Upper lobe of right lung (tissue), 1 donor: ENCODE measurements around the gene COG6. TPM values are rescaled to one million over a fixed set of nuclear protein-coding genes. Genes with fewer than 3 reads are reported as not detected.

Source experiments
- ATAC-seq: fragments of 200-7000 bp; cut with Tn5 transposase; one replicate; pipeline ENCODE4 v1.9.1; 2020; ENCODE audit warnings: mild to moderate bottlenecking, moderate library complexity
- DNase-seq: peaks from one replicate; pipeline ENCODE4 v3.0.0-alpha.2; 2020
- H3K27ac ChIP-seq: fragments of 200-600 bp; one replicate; pipeline ENCODE4 v1.8.0; 2022
- H3K27me3 ChIP-seq: fragments of 200-600 bp; one replicate; pipeline ENCODE4 v1.8.0; 2022; ENCODE audit warnings: mild to moderate bottlenecking
- H3K36me3 ChIP-seq: fragments of 200-600 bp; one replicate; pipeline ENCODE4 v1.8.0; 2022
- H3K4me1 ChIP-seq: fragments of 200-600 bp; one replicate; pipeline ENCODE4 v1.8.0; 2022
- H3K4me3 ChIP-seq: fragments of 200-600 bp; one replicate; pipeline ENCODE4 v1.8.0; 2022; ENCODE audit warnings: mild to moderate bottlenecking
- H3K9me3 ChIP-seq: fragments of 200-600 bp; one replicate; pipeline ENCODE4 v1.8.0; 2022
- CTCF ChIP-seq: fragments of 200-600 bp; IDR thresholded peaks from one replicate; pipeline ENCODE4 v1.8.0; 2022; ENCODE audit warnings: antibody characterized with exemption
- intact Hi-C: fragments of 100-400 bp; cut with DNase I; formaldehyde crosslinking; loops from one replicate; pipeline ENCODE4 v1.11.0; 2022
- total RNA-seq: library from RNA; stranded (reverse); fragmentation: NEBNext Ultra II Directional; extraction: Animal tissue kit (Norgen Biotek cat#: 25700); gene quantifications from one replicate; pipeline ENCODE4 v1.2.1, GENCODE V29; 2021
- donor health status: DM: no; HTN: yes; CAD: no; lungs with severe emphysema.

Gene COG6
- total RNA-seq, 1 donor from 2014 or later, result 34.4 TPM

DNA sequence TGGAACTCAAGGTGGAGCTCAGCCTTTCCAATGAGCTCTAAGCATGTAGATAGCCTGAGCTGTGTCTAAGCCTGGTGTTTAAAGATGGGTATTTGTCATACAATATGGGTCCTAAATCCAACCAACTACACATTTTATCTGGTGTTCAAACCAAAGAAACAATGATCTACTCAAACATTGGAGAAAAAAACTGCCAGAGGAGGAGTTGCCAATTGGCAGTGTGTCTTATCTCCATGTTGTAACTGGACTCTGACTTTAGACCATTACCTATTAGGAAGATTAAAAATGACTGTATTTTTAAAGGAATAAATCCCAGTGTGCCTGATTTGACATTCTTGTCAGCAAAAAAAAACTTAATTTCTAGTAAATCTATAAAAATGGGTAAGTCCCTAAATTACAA, 96.3 kb downstream of the COG6 start:
- ATAC-seq (no peak), DNase-seq (no peak)
- Histone ChIP-seq H3K27me3 (no peaks in the 10 kb centered on the region), H3K4me3 (no peak overlapping the region), H3K36me3 (peaks cover 9% of the 10 kb centered on the region), H3K27ac (no peak overlapping the region), H3K9me3 (no peaks in the 10 kb centered on the region), H3K4me1 (no peaks in the 10 kb centered on the region)
- intact Hi-C loops, result no loop called here
- no peak for TF ChIP-seq CTCF

DNA sequence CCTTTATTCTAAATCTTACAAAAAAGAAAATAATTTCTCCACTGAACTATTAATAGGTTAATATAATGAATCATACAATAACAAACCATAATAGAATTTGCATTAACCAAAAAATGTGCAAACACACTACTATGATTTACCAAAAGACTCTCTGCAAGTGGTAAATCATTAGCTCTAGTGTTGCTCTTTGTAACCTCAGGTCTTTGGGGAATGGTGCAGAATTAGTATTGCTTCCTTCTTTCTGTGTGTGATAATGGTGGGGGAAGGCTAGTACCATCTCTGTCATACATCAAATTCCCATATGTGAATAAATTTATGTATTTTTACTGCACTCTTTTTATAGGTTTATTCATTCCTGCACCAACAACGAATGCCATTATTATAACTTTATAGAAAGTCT, 105.1 kb downstream of the COG6 start:
- Histone ChIP-seq H3K4me3 (no peak overlapping the region), H3K27ac (no peak overlapping the region), H3K27me3 (no peaks in the 10 kb centered on the region), H3K4me1 (no peaks in the 10 kb centered on the region), H3K9me3 (no peaks in the 10 kb centered on the region), H3K36me3 (no peaks in the 10 kb centered on the region)
- intact Hi-C loops, result no loop called here
- no peak for TF ChIP-seq CTCF
- DNase-seq (no peak), ATAC-seq (no peak)

DNA sequence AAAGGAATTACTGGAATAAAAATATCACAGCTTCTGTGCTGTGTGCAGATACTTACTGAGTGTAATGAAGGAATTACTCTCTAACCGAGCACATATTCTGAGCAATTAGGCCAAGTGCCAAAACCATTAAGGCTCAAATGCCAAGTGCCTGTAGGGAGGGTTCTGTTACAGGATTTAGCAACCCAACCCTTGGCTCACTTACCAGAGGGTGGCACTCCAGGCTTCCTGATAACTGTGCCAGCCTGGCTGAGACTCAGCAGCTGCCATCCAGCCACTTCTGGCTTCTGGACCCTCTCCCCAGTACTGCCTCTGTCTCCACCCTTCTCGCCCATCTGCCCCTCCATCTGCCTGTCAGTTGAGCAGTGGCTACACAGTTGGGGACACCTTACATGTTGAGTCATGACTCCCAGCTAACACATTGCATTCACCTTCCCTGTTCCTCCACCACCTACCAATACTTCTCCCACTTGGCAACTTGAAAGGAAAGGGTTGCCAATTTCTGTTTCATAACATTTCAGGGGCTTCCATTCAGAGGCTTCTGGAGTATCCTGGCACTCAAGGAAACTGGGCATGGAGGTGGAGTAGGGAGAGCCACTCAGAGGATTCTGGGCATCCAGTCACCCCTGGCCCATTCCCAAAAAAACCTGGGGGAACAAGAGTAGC, 110.5 kb downstream of the COG6 start:
- ATAC-seq, result peak; percentile 92
- Histone ChIP-seq H3K27ac (no peak overlapping the region), H3K4me3 (no peak overlapping the region), H3K36me3 (no peaks in the 10 kb centered on the region), H3K9me3 (no peaks in the 10 kb centered on the region), H3K4me1 (no peaks in the 10 kb centered on the region), H3K27me3 (no peaks in the 10 kb centered on the region)
- peak; percentile 24 for TF ChIP-seq CTCF
- intact Hi-C loops, result no loop called here
- DNase-seq, result no peak

GRCh38 chr13:39766464-39767158, 111.1 kb downstream of the COG6 start:
- no peaks in the 10 kb centered on the region for H3K36me3 ChIP-seq
- ATAC-seq, result no peak
- no peak overlapping the region for H3K4me3 ChIP-seq
- DNase-seq, result no peak
- no peak for TF ChIP-seq CTCF
- H3K27ac ChIP-seq, result no peak overlapping the region
- H3K9me3 ChIP-seq, result no peaks in the 10 kb centered on the region
- H3K27me3 ChIP-seq, result no peaks in the 10 kb centered on the region
- intact Hi-C loops, result no loop called here
- H3K4me1 ChIP-seq, result no peaks in the 10 kb centered on the region

DNA sequence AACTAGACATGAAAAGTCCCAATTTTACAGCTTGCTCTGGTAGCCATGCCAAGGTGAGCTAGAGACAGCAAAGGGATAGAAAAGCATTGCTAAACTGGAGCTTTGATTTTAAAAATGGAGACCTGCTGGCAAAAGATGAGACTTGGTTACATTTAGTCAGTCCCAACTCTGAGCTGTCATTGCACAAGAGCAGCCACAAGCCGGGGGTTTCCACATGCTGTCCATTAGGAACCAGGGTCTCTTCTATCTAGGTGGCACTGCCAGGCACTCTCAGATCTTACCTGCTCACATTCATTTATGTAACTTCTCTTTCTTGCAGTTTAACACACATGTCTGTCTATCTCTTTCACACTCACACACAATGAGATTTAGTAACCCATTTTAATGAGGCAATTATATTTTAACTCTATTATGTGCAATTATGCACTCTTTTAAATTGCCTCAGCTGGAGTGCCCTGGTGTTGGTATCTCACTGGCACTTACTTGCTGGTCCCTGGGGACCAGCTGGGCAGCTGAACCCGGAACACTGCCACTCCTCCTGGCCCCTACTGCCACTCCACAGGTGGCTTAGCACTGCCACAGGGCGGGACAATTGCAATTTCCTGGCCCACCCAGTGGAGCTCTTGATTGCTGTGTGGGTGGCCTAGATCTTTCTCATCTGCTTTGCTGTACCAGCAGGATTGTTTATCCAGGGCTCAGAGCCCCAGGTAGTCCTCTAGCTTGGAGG, 112.5 kb downstream of the COG6 start:
- no peaks in the 10 kb centered on the region for H3K4me1 ChIP-seq
- H3K4me3 ChIP-seq, result no peak overlapping the region
- no peak for TF ChIP-seq CTCF
- no peaks in the 10 kb centered on the region for H3K36me3 ChIP-seq
- no peaks in the 10 kb centered on the region for H3K27me3 ChIP-seq
- intact Hi-C loops, result no loop called here
- no peaks in the 10 kb centered on the region for H3K9me3 ChIP-seq
- DNase-seq (no peak), ATAC-seq (no peak)
- no peak overlapping the region for H3K27ac ChIP-seq
